GM18517 (cell line): Measurements from ENCODE around the gene JDP2.
A peak's percentile ranks its signal among the peaks of the same experiment; 100 is the strongest.

Source experiments
- ATAC-seq: cut with Tn5 transposase; IDR thresholded peaks from one replicate; pipeline ENCODE4 v1.9.1; 2021; ENCODE audit warnings: mild to moderate bottlenecking, moderate library complexity; ENCODE audit not compliant: unreplicated experiment

Gene JDP2

GRCh38 chr14:75409316-75410205 is 18.3 kb upstream of the JDP2 start:
- no peak for ATAC-seq

- no peak for ATAC-seq
Observed at GRCh38 chr14:75411214-75411540, 16.6 kb upstream of the JDP2 start.

- ATAC-seq, result no peak
Observed at GRCh38 chr14:75413013-75413412, 14.8 kb upstream of the JDP2 start.

GRCh38 chr14:75417674-75418073 is 10.1 kb upstream of the JDP2 start:
- ATAC-seq, result no peak

- ATAC-seq, result no peak
Observed at GRCh38 chr14:75418850-75419768, 8.7 kb upstream of the JDP2 start.

GRCh38 chr14:75422169-75422568 is 5.7 kb upstream of the JDP2 start:
- no peak for ATAC-seq

- no peak for ATAC-seq
Observed at GRCh38 chr14:75424496-75424895, 3.3 kb upstream of the JDP2 start.

- ATAC-seq, result no peak
Observed at GRCh38 chr14:75425446-75425845, 2.4 kb upstream of the JDP2 start.

GRCh38 chr14:75426332-75427125 is 1.3 kb upstream of the JDP2 start:
- ATAC-seq, result peak; percentile 71

GRCh38 chr14:75427126-75427481 is 718 bp upstream of the JDP2 start:
- ATAC-seq, result peak; percentile 24

- no peak for ATAC-seq
Observed at GRCh38 chr14:75428230-75429104, 645 bp downstream of the JDP2 start.

- ATAC-seq, result no peak
Observed at GRCh38 chr14:75429562-75429961, 1.7 kb downstream of the JDP2 start.

- no peak for ATAC-seq
Observed at GRCh38 chr14:75430116-75430515, 2.3 kb downstream of the JDP2 start.

GRCh38 chr14:75430526-75430925 is 2.7 kb downstream of the JDP2 start:
- ATAC-seq, result no peak

GRCh38 chr14:75430976-75431375 is 3.2 kb downstream of the JDP2 start:
- ATAC-seq, result no peak

GRCh38 chr14:75431827-75432226 is 4.0 kb downstream of the JDP2 start:
- no peak for ATAC-seq

GRCh38 chr14:75432411-75432810 is 4.6 kb downstream of the JDP2 start:
- ATAC-seq, result no peak

GRCh38 chr14:75433631-75434071 is 5.8 kb downstream of the JDP2 start:
- no peak for ATAC-seq

GRCh38 chr14:75434138-75434889 is 6.5 kb downstream of the JDP2 start:
- ATAC-seq, result no peak

- ATAC-seq, result no peak
Observed at GRCh38 chr14:75434890-75435248, 7.0 kb downstream of the JDP2 start.
